Heart right ventricle (tissue), 16 donors: ENCODE measurements around the gene ADCY4. TPM values are rescaled to one million over a fixed set of nuclear protein-coding genes. Genes with fewer than 3 reads are reported as not detected.
"Not testable (repeated sequence)": the region's sequence is repeated elsewhere in the genome, so short reads cannot be mapped to it uniquely, and the experiment has no call there.

ENCODE experiments used
- ATAC-seq, 8 donors: fragments of 200-7000 bp; cut with Tn5 transposase; one replicate each; pipeline ENCODE4 v1.9.1; 2020; ENCODE audit warnings: mild to moderate bottlenecking in 8 of 8, moderate library complexity in 8 of 8, moderate number of reproducible peaks in 1 of 8
- DNase-seq, 2 donors: peaks; one replicate each; pipeline ENCODE4 v3.0.0-alpha.2; 2020
- H3K27ac ChIP-seq, 10 donors: fragments of 200-600 bp; sonication (generic) in 2 of 10; one replicate each; pipeline versions ENCODE4 v1.5.0 to v1.8.0; 2020 to 2022; ENCODE audit warnings: mild to moderate bottlenecking in 3 of 10
- H3K27me3 ChIP-seq, 7 donors: fragments of 200-600 bp; one replicate each; pipeline ENCODE4 v1.8.0; 2021 to 2022; ENCODE audit warnings: mild to moderate bottlenecking in 2 of 7
- H3K36me3 ChIP-seq, 9 donors: fragments of 200-600 bp; sonication (generic) in 1 of 9; one replicate each; pipeline versions ENCODE4 v1.5.0 to v1.8.0; 2020 to 2022; ENCODE audit warnings: mild to moderate bottlenecking in 2 of 9
- H3K4me1 ChIP-seq, 9 donors: fragments of 200-600 bp; sonication (generic) in 1 of 9; one replicate each; pipeline versions ENCODE4 v1.5.0 to v1.8.0; 2020 to 2022; ENCODE audit warnings: mild to moderate bottlenecking in 4 of 9
- H3K4me3 ChIP-seq, 10 donors: fragments of 200-600 bp; sonication (generic) in 2 of 10; one replicate each; pipeline versions ENCODE4 v1.5.0 to v1.8.0; 2020 to 2022; ENCODE audit warnings: mild to moderate bottlenecking in 7 of 10, moderate library complexity in 2 of 10
- H3K9me3 ChIP-seq, 11 donors: fragments of 200-600 bp in 10 of 11; sonication (generic) in 2 of 11; one replicate each; pipeline versions ENCODE4 v1.5.0 to v1.8.0; 2013 to 2022; ENCODE audit warnings: mild to moderate bottlenecking in 2 of 11, control low read depth in 1 of 11, moderate library complexity in 1 of 11
- WGBS, 2 donors: extraction: QIAGEN DNeasy Blood & Tissue Kit; methylation state at CpG; one replicate each; pipeline ENCODE4 v1.1.7; 2013; ENCODE audit warnings: inconsistent platforms in 1 of 2; 5-methylcytosine and 5-hydroxymethylcytosine counted together
- intact Hi-C, 10 donors: fragments of 100-400 bp; cut with DNase I; formaldehyde crosslinking; loops; one replicate each; pipeline versions ENCODE4 v1.11.1 to v1.14.2; 2022
- polyA plus RNA-seq, 2 donors: library from polyadenylated mRNA; stranded (reverse); fragments of 200-250 nt; gene quantifications; one replicate each; pipeline ENCODE4 v1.2.3, GENCODE V29; 2013
- total RNA-seq, 10 donors: library from RNA; stranded (reverse); fragmentation: NEBNext Ultra II Directional in 3 of 10; extraction: Animal tissue kit (Norgen Biotek cat#: 25700) in 3 of 10; gene quantifications; one replicate each; pipeline versions ENCODE4 v1.2.1 to v1.2.4, GENCODE V29; 2021 to 2023
- TF ChIP-seq, protein P1 (sequence below), 9 donors: fragments of 200-600 bp; sonication (generic) in 2 of 9; IDR thresholded peaks; one replicate each; pipeline versions ENCODE4 v1.5.0 to v1.8.0; 2021 to 2022; ENCODE audit warnings: antibody characterized with exemption in 9 of 9, mild to moderate bottlenecking in 5 of 9, moderate library complexity in 1 of 9
- donor health status: Arrhythmogenic right ventricular cardiomyopathy.
- donor health status: ischemic (EF 13 %, LVEDD 7.1; RV severe dilation, severe dysfunction).
- donor health status: healthy with polysubstance abuse.
- donor health status: DM: no; HTN: yes; CAD: no.
- donor health status: DM: no; HTN: no; CAD: no.
- donor health status: ischemic (EF 25% LVEDD 6.9; RV normal size, moderate dysfunction).
- donor health status: ischemic (EF 25% LVEDD 5.7; RV mildly dilated, moderate dysfunction).
- donor health status: healthy.
- donor health status: DM: yes; HTN: yes; CAD: no.
- donor health status: Ischemic cardiomyopathy.
- donor health status: ischemic (EF 35%, LVEDD 5.7; RV mildly dilated, moderate dysfunction).
- donor health status: nonischemic (EF 11% LVEDD 7.7; RV severe dilation, severe dysfunction).
- donor health status: DM: yes; HTN: yes; CAD: no.
- donor health status: PGD.
- donor health status: ischemic (EF 29% LVEDD 5.4; RV normal size, mild dysfunction).
- donor health status: nonischemic (EF 23%, LVEDD 6.1; RV moderate dilation, normal function).

Gene ADCY4
- total and polyA plus RNA-seq, 12 donors: 17.4 to 104 (median 23.4) TPM

GRCh38 chr14:24356208-24356607, 21.3 kb upstream of the ADCY4 start:
- no peak for DNase-seq
- peaks cover 0 to 25% (median 14%) of the 10 kb centered on the region in 7 donors for H3K27me3 ChIP-seq
- no peaks in the 10 kb centered on the region for H3K9me3 ChIP-seq
- TF ChIP-seq, protein P1, sequence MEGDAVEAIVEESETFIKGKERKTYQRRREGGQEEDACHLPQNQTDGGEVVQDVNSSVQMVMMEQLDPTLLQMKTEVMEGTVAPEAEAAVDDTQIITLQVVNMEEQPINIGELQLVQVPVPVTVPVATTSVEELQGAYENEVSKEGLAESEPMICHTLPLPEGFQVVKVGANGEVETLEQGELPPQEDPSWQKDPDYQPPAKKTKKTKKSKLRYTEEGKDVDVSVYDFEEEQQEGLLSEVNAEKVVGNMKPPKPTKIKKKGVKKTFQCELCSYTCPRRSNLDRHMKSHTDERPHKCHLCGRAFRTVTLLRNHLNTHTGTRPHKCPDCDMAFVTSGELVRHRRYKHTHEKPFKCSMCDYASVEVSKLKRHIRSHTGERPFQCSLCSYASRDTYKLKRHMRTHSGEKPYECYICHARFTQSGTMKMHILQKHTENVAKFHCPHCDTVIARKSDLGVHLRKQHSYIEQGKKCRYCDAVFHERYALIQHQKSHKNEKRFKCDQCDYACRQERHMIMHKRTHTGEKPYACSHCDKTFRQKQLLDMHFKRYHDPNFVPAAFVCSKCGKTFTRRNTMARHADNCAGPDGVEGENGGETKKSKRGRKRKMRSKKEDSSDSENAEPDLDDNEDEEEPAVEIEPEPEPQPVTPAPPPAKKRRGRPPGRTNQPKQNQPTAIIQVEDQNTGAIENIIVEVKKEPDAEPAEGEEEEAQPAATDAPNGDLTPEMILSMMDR (IDR thresholded peaks at IDR 0.05): no peak
- no peak overlapping the region for H3K4me3 ChIP-seq
- intact Hi-C loops: no loop called here
- H3K27ac ChIP-seq: no peak overlapping the region
- WGBS, 2 donors: 84 to 89% methylated on average over 4 of the region's 4 CpGs
- ATAC-seq: no peak
- peaks cover 0 to 19% (median 0%) of the 10 kb centered on the region in 9 donors for H3K4me1 ChIP-seq
- H3K36me3 ChIP-seq: no peaks in the 10 kb centered on the region

- intact Hi-C loops: no loop called here
- no peaks in the 10 kb centered on the region for H3K36me3 ChIP-seq
- H3K4me3 ChIP-seq: no peak overlapping the region
- H3K4me1 ChIP-seq: peaks cover 0 to 19% (median 0%) of the 10 kb centered on the region in 9 donors
- 91 to 92% methylated on average over 7 of the region's 7 CpGs for WGBS, 2 donors
- ATAC-seq: no peak
- no peak overlapping the region for H3K27ac ChIP-seq
- H3K27me3 ChIP-seq: peaks cover 0 to 29% (median 14%) of the 10 kb centered on the region in 7 donors
- DNase-seq: no peak
- TF ChIP-seq, protein P1 (IDR thresholded peaks at IDR 0.05): no peak
- no peaks in the 10 kb centered on the region for H3K9me3 ChIP-seq
These were observed 20.1 kb upstream of the ADCY4 start for GRCh38 chr14:24355009-24355408.

- H3K27ac ChIP-seq: peak overlapping the region in 1 of 10 donors; percentile 31
- intact Hi-C loops, DNase-seq, H3K36me3 ChIP-seq, H3K9me3 ChIP-seq, H3K4me3 ChIP-seq, ATAC-seq: not testable (repeated sequence)
- WGBS, 2 donors: 91% methylated on average over 3 of the region's 3 CpGs
- peaks cover 0 to 19% (median 0%) of the 10 kb centered on the region in 9 donors for H3K4me1 ChIP-seq
- H3K27me3 ChIP-seq: peaks cover 0 to 29% (median 14%) of the 10 kb centered on the region in 7 donors
These were observed 19.6 kb upstream of the ADCY4 start for GRCh38 chr14:24354482-24354825.

DNA sequence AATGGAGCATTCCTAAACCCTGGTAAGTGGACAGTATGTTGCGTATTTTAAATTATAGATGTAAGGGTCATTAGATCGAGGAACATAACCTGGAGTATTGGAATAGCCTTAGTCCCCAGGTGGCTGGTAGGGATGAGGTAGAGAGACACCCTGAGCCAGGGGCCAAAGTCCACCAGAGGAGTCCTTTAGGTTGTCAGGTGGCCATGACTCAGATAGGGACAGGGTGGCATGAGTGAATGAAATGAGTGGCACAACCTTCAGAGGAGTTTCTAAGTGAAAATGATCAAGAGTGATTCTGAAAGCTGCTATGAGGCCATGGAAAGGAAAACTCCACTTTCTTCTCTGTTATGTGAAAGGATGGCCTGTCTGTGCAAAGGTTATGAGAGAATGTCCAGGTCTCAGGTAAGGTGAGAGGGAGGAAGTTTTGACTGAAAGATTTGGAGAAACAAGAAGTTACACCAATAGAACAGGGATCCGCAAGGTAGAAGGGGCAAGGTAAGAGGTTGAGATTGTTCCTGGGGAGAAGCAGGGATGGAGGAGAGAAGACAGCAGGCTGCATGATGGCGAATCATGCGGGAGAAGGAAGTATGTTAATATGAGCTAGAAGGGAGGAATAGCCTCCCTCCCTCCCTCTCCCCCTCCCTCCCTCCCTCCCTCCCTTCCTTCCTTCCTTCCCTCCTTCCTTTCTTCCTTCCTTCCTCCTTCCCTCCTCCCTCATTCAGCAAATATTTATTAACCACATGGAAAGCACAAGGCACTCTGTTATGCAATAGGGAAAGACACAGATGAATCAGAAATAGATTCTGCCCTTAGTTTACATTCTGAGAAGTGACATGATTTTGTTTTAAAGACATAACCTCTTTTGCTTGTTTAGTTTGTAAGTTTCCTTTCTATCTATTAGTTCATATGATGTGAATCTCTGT, 18.9 kb upstream of the ADCY4 start:
- no peak for ATAC-seq
- no peaks in the 10 kb centered on the region for H3K9me3 ChIP-seq
- intact Hi-C loops: no loop called here
- H3K27ac ChIP-seq: peak overlapping the region in 1 of 10 donors; percentile 31
- no peaks in the 10 kb centered on the region for H3K36me3 ChIP-seq
- H3K4me3 ChIP-seq: no peak overlapping the region
- DNase-seq: no peak
- peaks cover 0 to 19% (median 0%) of the 10 kb centered on the region in 9 donors for H3K4me1 ChIP-seq
- WGBS, 2 donors: 71 to 82% methylated on average over 5 of the region's 5 CpGs
- H3K27me3 ChIP-seq: peaks cover 0 to 29% (median 14%) of the 10 kb centered on the region in 7 donors
- TF ChIP-seq, protein P1 (IDR thresholded peaks at IDR 0.05): no peak

DNA sequence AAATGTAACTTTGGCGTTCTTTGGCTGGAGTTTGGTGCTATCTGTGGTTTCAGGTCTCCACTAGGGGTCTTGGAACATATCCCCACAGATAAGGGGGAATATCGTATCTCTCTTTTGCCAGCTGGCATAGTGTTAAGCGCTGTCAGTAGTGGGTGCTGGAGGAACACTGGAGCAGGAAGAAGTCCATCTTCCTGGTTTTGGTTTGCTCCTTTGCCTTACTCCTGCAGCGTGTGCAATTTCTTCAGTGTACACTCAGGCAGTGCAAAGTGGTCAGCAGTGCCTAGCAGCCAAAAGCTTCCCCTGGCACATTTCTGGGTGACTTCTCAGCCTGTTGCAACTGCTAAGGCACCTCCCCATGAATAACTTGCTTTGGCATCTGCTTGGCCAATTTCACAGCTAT, 16.6 kb upstream of the ADCY4 start:
- H3K27me3 ChIP-seq: peaks cover 0 to 26% (median 14%) of the 10 kb centered on the region in 7 donors
- H3K9me3 ChIP-seq: no peaks in the 10 kb centered on the region
- DNase-seq: no peak
- H3K4me3 ChIP-seq: no peak overlapping the region
- peaks cover 0 to 19% (median 6%) of the 10 kb centered on the region in 9 donors for H3K4me1 ChIP-seq
- ATAC-seq: peak; percentile 30 to 61 (median 48)
- TF ChIP-seq, protein P1 (IDR thresholded peaks at IDR 0.05): peak in 1 of 9 donors; percentile 5
- 16 to 18% methylated on average over 4 of the region's 4 CpGs for WGBS, 2 donors
- no peaks in the 10 kb centered on the region for H3K36me3 ChIP-seq
- intact Hi-C loops: no loop called here
- H3K27ac ChIP-seq: no peak overlapping the region
